Left lung (tissue), 10 donors: ENCODE measurements around the gene B3GNT5. TPM values are rescaled to one million over a fixed set of nuclear protein-coding genes. Genes with fewer than 3 reads are reported as not detected.
A peak's percentile ranks its signal among the peaks of the same experiment; 100 is the strongest.

Experiments used
- ATAC-seq: fragments of 200-7000 bp; cut with Tn5 transposase; one replicate; pipeline ENCODE4 v1.9.1; 2020; ENCODE audit warnings: moderate library complexity
- DNase-seq, 4 donors: peaks; one replicate each; pipeline ENCODE4 v3.0.0-alpha.2; 2013 to 2020
- H3K27ac ChIP-seq, 2 donors: fragments of 200-600 bp; sonication (generic) in 1 of 2; one replicate each; pipeline versions ENCODE4 v1.5.0 to v1.8.0; 2020 to 2021
- H3K27me3 ChIP-seq, 2 donors: fragments of 200-600 bp; sonication (generic) in 1 of 2; one replicate each; pipeline versions ENCODE4 v1.5.0 to v1.8.0; 2020 to 2021
- H3K36me3 ChIP-seq, 2 donors: fragments of 200-600 bp; sonication (generic) in 1 of 2; one replicate each; pipeline versions ENCODE4 v1.5.0 to v1.8.0; 2020 to 2021
- H3K4me1 ChIP-seq, 2 donors: fragments of 200-600 bp; one replicate each; pipeline ENCODE4 v1.8.0; 2021
- H3K4me3 ChIP-seq, 2 donors: fragments of 200-600 bp; sonication (generic) in 1 of 2; one replicate each; pipeline versions ENCODE4 v1.5.0 to v1.8.0; 2020 to 2021; ENCODE audit warnings: mild to moderate bottlenecking in 1 of 2
- H3K9me3 ChIP-seq, 2 donors: fragments of 200-600 bp; sonication (generic) in 1 of 2; one replicate each; pipeline versions ENCODE4 v1.5.0 to v1.8.0; 2020 to 2021
- intact Hi-C, 2 donors: fragments of 100-400 bp; cut with DNase I; formaldehyde crosslinking; loops; one replicate each; pipeline versions ENCODE4 v1.11.2 to v1.14.2; 2022
- polyA plus RNA-seq, 6 donors: library from polyadenylated mRNA; unstranded; fragments of 120-200 nt; gene quantifications; one replicate each; pipeline ENCODE4 v1.2.1, GENCODE V29; 2013; ENCODE audit not compliant: insufficient read length in 6 of 6
- total RNA-seq, 2 donors: library from RNA; stranded (reverse); fragmentation: NEBNext Ultra II Directional; extraction: Animal tissue kit (Norgen Biotek cat#: 25700); gene quantifications; one replicate each; pipeline ENCODE4 v1.2.1, GENCODE V29; 2021
- TF ChIP-seq, protein P1 (sequence below), 2 donors: fragments of 200-600 bp; sonication (generic) in 1 of 2; IDR thresholded peaks; one replicate each; pipeline versions ENCODE4 v1.5.0 to v1.8.0; 2021; ENCODE audit warnings: antibody characterized with exemption in 2 of 2
- donor health status: DM: no; HTN: yes; CAD: no.
- donor health status: DM: no; HTN: no; CAD: no.

The B3GNT5 gene
- total and polyA plus RNA-seq, 8 donors: 21.7 to 45.2 (median 26.9) TPM

DNA sequence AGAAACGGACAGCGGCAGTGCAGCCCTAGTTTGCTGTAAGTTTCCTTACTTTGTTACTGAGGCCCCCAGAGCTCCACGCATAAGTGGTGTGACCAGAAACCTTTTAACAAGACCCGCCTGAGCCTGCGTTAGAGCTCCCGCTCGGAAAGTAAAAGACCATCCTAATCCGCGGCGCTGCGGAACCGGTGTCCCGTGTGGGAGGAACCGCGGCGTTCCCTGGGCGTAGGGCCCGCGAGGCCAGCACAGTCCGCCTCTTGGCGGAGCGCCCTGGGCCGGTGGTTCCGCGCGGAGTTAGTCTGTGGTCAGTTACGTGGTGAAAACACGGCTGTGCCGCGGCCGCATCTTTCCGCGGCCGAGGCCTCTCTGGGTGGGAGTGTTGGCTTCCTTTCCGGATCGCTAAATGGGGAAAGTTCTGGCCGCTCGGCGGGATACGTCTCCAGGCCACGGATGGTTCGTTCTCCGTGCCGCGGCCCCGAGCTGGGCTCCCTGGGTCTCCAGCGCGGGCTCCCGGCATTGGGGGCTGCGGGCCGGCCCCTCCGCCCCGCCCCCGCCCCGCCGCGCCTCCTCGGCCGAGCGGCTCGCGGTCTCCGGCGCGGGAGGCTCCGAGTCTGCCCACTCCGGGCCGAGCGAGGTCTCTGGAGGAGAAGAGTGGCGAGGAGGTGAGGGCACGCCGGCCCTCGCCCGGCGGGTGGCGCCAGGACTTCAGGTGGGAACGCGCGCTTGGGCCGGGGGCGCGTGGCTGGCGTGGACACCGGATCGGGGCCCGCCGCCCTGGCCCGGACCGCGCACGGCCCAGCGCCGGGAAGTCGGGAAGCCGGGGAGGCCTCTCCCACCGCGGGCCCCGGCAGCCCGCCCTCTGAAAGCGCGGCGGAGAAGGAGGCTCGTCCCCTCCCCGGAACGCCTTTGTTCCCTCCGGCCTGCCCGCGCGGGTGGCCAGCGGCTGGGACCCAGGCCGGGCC lies 754 bp downstream of the B3GNT5 start:
- intact Hi-C loops: no loop called here
- ATAC-seq (peak; percentile 73), DNase-seq (peak; percentile 73 to 95 (median 78))
- TF ChIP-seq, protein P1, sequence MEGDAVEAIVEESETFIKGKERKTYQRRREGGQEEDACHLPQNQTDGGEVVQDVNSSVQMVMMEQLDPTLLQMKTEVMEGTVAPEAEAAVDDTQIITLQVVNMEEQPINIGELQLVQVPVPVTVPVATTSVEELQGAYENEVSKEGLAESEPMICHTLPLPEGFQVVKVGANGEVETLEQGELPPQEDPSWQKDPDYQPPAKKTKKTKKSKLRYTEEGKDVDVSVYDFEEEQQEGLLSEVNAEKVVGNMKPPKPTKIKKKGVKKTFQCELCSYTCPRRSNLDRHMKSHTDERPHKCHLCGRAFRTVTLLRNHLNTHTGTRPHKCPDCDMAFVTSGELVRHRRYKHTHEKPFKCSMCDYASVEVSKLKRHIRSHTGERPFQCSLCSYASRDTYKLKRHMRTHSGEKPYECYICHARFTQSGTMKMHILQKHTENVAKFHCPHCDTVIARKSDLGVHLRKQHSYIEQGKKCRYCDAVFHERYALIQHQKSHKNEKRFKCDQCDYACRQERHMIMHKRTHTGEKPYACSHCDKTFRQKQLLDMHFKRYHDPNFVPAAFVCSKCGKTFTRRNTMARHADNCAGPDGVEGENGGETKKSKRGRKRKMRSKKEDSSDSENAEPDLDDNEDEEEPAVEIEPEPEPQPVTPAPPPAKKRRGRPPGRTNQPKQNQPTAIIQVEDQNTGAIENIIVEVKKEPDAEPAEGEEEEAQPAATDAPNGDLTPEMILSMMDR (IDR thresholded peaks at IDR 0.05): peak in 1 of 2 donors; percentile 6
- no peaks in the 10 kb centered on the region for H3K9me3 ChIP-seq
- H3K27ac ChIP-seq: peak overlapping the region; percentile 94 to 96
- H3K36me3 ChIP-seq: no peaks in the 10 kb centered on the region
- H3K4me1 ChIP-seq: peaks cover 4 to 45% of the 10 kb centered on the region in 2 donors
- H3K27me3 ChIP-seq: no peaks in the 10 kb centered on the region
- peak overlapping the region; percentile 80 to 90 for H3K4me3 ChIP-seq

DNA sequence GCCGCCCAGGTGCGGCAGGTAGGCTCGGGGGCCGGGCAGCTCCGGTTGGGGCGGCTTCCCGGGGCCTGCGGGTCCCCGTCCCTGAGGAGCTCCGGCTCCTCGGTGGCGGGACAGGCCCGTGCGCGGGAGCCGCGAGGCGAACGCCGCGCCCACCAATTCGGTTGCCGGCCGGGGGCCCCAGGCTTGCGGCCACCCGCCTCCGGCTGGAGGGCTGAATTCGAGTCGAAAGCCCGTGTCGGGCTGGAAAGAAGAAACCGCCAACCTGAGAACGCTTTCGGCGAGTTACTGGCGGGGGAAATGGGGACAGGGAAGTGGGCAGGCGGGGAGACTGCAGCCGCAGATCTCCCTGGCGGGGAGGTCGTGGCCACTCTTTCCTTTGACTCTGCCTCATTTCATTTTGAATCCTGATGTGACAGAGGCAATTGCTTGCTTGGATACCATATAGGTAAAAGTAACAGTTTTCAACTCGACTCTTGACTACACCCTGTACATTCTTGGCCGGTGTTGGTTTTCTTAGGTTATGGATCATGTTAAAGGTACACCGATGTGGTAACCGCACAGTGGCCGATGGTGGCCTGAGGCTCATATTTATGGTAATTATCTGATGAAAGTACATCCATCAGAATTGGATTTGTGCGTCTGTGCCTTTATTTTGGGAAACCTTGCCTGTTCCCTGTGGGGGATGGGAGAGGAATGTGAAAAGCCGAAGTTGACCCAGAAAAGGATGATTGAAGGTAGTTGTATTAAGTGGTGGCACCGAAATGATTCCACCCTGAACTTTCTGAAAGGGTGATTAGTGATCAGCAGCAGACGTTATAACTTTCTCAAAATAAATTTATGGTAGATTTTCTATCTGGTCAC lies 1.7 kb downstream of the B3GNT5 start:
- TF ChIP-seq, protein P1 (IDR thresholded peaks at IDR 0.05): no peak
- peaks cover 8 to 54% of the 10 kb centered on the region in 2 donors for H3K4me1 ChIP-seq
- no peak for DNase-seq
- ATAC-seq: peak; percentile 36
- H3K27me3 ChIP-seq: no peaks in the 10 kb centered on the region
- H3K9me3 ChIP-seq: no peaks in the 10 kb centered on the region
- H3K4me3 ChIP-seq: peak overlapping the region; percentile 80 to 90
- intact Hi-C loops: no loop called here
- no peaks in the 10 kb centered on the region for H3K36me3 ChIP-seq
- peak overlapping the region; percentile 94 to 96 for H3K27ac ChIP-seq

GRCh38 chr3:183255348-183255730 lies 2.3 kb downstream of the B3GNT5 start:
- ATAC-seq (peak; percentile 17), DNase-seq (no peak)
- Histone ChIP-seq H3K27me3 (no peaks in the 10 kb centered on the region), H3K9me3 (no peaks in the 10 kb centered on the region), H3K4me1 (peaks cover 8 to 61% of the 10 kb centered on the region in 2 donors), H3K4me3 (peak overlapping the region in 1 of 2 donors; percentile 80), H3K27ac (peak overlapping the region; percentile 94 to 96), H3K36me3 (no peaks in the 10 kb centered on the region)
- TF ChIP-seq, protein P1 (IDR thresholded peaks at IDR 0.05): no peak
- intact Hi-C loops: no loop called here

DNA sequence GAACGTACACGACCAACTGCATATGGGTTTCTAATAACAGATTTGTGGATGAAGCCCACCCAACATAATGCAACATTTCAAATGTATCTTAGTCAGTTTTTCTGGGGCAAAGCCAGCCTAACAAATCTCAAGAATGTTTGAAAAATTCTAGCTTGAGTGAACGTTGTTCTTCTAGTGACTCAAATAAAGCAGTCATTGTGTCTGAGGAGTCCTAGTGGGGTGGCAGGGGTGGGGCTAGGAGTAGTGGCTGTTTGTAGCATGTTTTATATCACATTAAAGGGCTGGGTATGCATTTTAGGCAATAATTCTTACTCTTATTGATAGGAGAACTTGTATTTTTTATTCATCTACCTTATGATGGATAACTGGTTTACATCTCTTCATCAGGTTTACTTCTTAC lies 6.0 kb downstream of the B3GNT5 start:
- no peak for ATAC-seq
- TF ChIP-seq, protein P1 (IDR thresholded peaks at IDR 0.05): no peak
- no peaks in the 10 kb centered on the region for H3K36me3 ChIP-seq
- intact Hi-C loops: no loop called here
- peak overlapping the region; percentile 40 to 88 for H3K27ac ChIP-seq
- H3K27me3 ChIP-seq: no peaks in the 10 kb centered on the region
- H3K4me1 ChIP-seq: peaks cover 11 to 85% of the 10 kb centered on the region in 2 donors
- no peaks in the 10 kb centered on the region for H3K9me3 ChIP-seq
- no peak overlapping the region for H3K4me3 ChIP-seq
- DNase-seq: no peak
